Eye (tissue), 1 donor: ENCODE data around the gene RNF113A.
"Not testable (repeated sequence)": the region's sequence is repeated elsewhere in the genome, so short reads cannot be mapped to it uniquely, and the experiment has no call there.

Experiments used
- DNase-seq: peaks from one replicate; pipeline ENCODE4 v3.0.0-alpha.2; 2015

RNF113A gene

GRCh38 chrX:119828446-119828845 is 43.1 kb downstream of the RNF113A start:
- DNase-seq, result no peak

DNA sequence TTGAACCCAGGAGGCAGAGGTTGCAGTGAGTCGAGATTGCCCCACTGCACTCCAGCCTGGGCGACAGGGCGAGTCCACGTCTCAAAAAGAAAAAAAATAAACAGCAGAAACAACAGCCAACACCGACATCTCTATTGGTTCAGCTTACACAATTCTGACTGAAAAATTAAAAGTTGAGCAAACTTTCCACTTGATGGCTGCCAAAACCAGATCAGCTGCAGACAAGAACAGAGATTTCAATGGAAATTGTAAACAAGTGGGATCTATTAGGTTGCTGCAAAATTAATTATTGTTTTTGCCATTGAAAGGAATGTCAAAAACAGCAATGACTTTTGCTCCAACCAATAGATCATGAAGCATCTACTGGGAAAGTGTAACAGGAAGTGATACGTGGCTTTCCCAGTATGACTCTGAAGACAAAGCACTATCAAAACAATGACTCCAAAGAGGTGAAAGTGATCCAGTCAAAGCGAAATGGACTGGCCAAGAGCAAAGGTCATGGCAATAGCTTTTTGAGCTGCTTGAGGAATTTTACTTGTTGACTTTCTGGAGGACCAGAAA is 45.1 kb downstream of the RNF113A start:
- DNase-seq, result no peak

DNA sequence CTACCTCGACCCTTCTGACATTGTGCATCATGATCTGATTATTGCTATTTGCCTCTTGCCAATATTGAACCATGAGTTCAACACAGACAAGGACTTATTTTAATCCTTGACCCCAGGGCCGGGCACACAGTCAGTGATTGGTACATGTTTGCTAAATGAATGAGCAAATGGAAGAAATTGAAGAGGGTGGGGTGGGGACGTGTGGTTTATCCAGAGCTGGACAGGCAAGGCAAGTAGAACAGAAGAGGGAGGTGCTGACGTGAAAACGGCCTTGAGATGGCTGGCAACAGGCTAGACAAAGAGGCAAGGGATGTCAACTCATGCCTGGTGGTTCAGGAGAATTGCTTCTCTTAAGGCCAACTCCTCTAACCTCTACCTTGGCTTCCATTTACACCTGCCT is 47.3 kb downstream of the RNF113A start:
- DNase-seq, result not testable (repeated sequence)

- not testable (repeated sequence) for DNase-seq
Observed at GRCh38 chrX:119821703-119822102, 49.8 kb downstream of the RNF113A start.
